Activated naive CD8-positive, alpha-beta T cell treated with anti-CD3 and anti-CD28 coated beads for 36 hours (primary cell): ENCODE measurements around the gene SMARCA2. TPM values are rescaled to one million over a fixed set of nuclear protein-coding genes. Genes with fewer than 3 reads are reported as not detected.

ENCODE experiments used
- DNase-seq: peaks from one replicate; pipeline ENCODE4 v3.0.0; 2021
- H3K27ac Mint-ChIP-seq: one replicate; pipeline ENCODE4 v1.8.0; 2022; ENCODE audit warnings: mild to moderate bottlenecking, moderate library complexity, mixed read lengths
- H3K27me3 Mint-ChIP-seq: one replicate; pipeline ENCODE4 v1.8.0; 2022; ENCODE audit warnings: mild to moderate bottlenecking, mixed read lengths
- H3K36me3 Mint-ChIP-seq: one replicate; pipeline ENCODE4 v1.8.0; 2021; ENCODE audit warnings: mild to moderate bottlenecking, mixed read lengths
- H3K4me1 Mint-ChIP-seq: one replicate; pipeline ENCODE4 v1.8.0; 2021; ENCODE audit warnings: mixed read lengths
- H3K4me3 Mint-ChIP-seq: one replicate; pipeline ENCODE4 v1.8.0; 2022; ENCODE audit warnings: mild to moderate bottlenecking, moderate library complexity, mixed read lengths
- H3K9me3 Mint-ChIP-seq: one replicate; pipeline ENCODE4 v1.8.0; 2022; ENCODE audit warnings: mixed read lengths
- total RNA-seq, 2 experiments: library from RNA; stranded (reverse); gene quantifications; one replicate each; pipeline ENCODE4 v1.2.3, GENCODE V29; 2021

The SMARCA2 gene
- total RNA-seq, 2 experiments from 2014 or later = 90.0 to 91.5 TPM

- Mint-ChIP-seq H3K36me3 (no peaks in the 10 kb centered on the region), H3K9me3 (no peaks in the 10 kb centered on the region), H3K27ac (no peak overlapping the region), H3K4me3 (no peak overlapping the region), H3K27me3 (no peaks in the 10 kb centered on the region), H3K4me1 (peaks cover 2% of the 10 kb centered on the region)
- no peak for DNase-seq
Observed at GRCh38 chr9:2229109-2229721, 214.1 kb downstream of the SMARCA2 start.

DNA sequence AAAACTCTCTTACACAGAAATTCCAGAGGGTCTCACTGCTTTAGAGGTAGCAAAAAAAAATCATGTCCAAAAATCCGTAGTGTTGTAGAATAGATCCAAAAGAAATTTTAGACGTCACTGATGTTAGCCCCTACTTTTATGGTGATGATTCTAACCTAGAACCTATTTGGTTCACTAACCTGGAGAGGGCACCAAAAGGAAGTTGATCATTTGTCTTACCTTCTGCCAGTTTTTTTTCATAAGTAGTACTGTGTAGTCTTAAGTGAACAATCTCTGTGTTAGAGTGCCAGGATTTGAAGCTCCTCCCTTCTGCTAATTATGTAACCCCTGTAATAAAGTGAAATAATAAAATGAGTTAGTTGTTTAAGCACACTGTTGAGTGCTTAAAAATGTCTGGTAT, 215.2 kb downstream of the SMARCA2 start:
- no peak overlapping the region for H3K27ac Mint-ChIP-seq
- no peaks in the 10 kb centered on the region for H3K27me3 Mint-ChIP-seq

GRCh38 chr9:2231101-2231500, 216.0 kb downstream of the SMARCA2 start:
- Mint-ChIP-seq H3K4me1 (peaks cover 2% of the 10 kb centered on the region), H3K27me3 (no peaks in the 10 kb centered on the region), H3K27ac (no peak overlapping the region), H3K36me3 (no peaks in the 10 kb centered on the region), H3K4me3 (no peak overlapping the region), H3K9me3 (no peaks in the 10 kb centered on the region)
- DNase-seq = no peak

More for the DNA sequence above, 215.2 kb downstream of the SMARCA2 start:
- Mint-ChIP-seq H3K9me3 (no peaks in the 10 kb centered on the region), H3K4me3 (no peak overlapping the region), H3K36me3 (no peaks in the 10 kb centered on the region), H3K4me1 (peaks cover 2% of the 10 kb centered on the region)
- DNase-seq = no peak

DNA sequence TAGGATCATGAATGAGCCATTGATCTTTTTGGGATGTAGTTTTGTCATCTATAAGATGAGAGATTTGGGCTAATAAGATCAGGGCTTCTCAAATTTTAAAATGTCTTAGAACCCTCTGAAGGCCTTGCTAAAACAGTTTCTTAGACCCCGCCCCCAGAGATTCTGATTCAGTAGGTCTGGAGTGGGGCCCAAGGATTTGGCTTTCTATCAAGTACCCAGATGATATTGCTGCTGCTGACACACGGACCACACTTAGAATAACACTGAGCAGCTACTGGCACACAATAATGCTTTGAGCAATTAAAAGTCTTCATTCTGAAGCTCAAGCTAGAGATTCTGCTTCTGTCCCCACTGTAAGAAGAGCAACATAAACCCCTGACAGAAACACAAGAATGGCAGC, 216.7 kb downstream of the SMARCA2 start:
- Mint-ChIP-seq H3K27me3 (no peaks in the 10 kb centered on the region), H3K4me3 (no peak overlapping the region), H3K27ac (no peak overlapping the region), H3K36me3 (no peaks in the 10 kb centered on the region), H3K9me3 (no peaks in the 10 kb centered on the region), H3K4me1 (peaks cover 2% of the 10 kb centered on the region)
- no peak for DNase-seq

DNA sequence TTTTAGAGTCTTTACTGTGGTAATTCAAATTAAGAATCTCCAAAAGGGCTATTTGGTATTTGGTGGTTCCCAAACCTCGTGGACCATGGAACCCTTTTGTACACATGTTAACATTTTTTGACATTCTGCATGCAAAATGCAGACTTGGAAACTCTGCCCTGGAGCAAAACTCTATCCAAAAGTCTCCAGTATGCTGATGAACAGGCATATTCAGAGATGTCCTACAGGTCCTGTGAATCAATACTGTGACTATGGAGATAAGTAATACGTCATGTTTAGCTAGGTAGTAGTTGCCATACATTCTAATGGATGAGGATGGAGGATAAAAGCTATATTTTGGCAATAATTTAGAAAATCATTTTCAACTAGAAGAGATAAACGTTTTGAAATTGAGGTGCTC, 218.1 kb downstream of the SMARCA2 start:
- no peak for DNase-seq
- Mint-ChIP-seq H3K4me1 (peaks cover under 1% of the 10 kb centered on the region), H3K4me3 (no peak overlapping the region)

GRCh38 chr9:2234371-2234893, 219.3 kb downstream of the SMARCA2 start:
- no peak for DNase-seq
- H3K27me3 Mint-ChIP-seq = peaks cover 4% of the 10 kb centered on the region
- H3K9me3 Mint-ChIP-seq = no peaks in the 10 kb centered on the region
- H3K4me1 Mint-ChIP-seq = no peaks in the 10 kb centered on the region
- no peak overlapping the region for H3K4me3 Mint-ChIP-seq
- H3K36me3 Mint-ChIP-seq = no peaks in the 10 kb centered on the region
- H3K27ac Mint-ChIP-seq = no peak overlapping the region

More for the DNA sequence above, 218.1 kb downstream of the SMARCA2 start:
- Mint-ChIP-seq H3K27me3 (peaks cover under 1% of the 10 kb centered on the region), H3K27ac (no peak overlapping the region), H3K36me3 (no peaks in the 10 kb centered on the region), H3K9me3 (no peaks in the 10 kb centered on the region)

- no peaks in the 10 kb centered on the region for H3K9me3 Mint-ChIP-seq
- no peak for DNase-seq
- no peak overlapping the region for H3K4me3 Mint-ChIP-seq
- H3K27ac Mint-ChIP-seq = no peak overlapping the region
- H3K36me3 Mint-ChIP-seq = no peaks in the 10 kb centered on the region
- no peaks in the 10 kb centered on the region for H3K4me1 Mint-ChIP-seq
- H3K27me3 Mint-ChIP-seq = peaks cover 14% of the 10 kb centered on the region
Observed at GRCh38 chr9:2235623-2236022, 220.5 kb downstream of the SMARCA2 start.

- peaks cover 22% of the 10 kb centered on the region for H3K27me3 Mint-ChIP-seq
- peaks cover 5% of the 10 kb centered on the region for H3K4me1 Mint-ChIP-seq
- H3K4me3 Mint-ChIP-seq = no peak overlapping the region
- no peak overlapping the region for H3K27ac Mint-ChIP-seq
- H3K9me3 Mint-ChIP-seq = no peaks in the 10 kb centered on the region
- H3K36me3 Mint-ChIP-seq = no peaks in the 10 kb centered on the region
- no peak for DNase-seq
Observed at GRCh38 chr9:2236850-2237249, 221.7 kb downstream of the SMARCA2 start.

DNA sequence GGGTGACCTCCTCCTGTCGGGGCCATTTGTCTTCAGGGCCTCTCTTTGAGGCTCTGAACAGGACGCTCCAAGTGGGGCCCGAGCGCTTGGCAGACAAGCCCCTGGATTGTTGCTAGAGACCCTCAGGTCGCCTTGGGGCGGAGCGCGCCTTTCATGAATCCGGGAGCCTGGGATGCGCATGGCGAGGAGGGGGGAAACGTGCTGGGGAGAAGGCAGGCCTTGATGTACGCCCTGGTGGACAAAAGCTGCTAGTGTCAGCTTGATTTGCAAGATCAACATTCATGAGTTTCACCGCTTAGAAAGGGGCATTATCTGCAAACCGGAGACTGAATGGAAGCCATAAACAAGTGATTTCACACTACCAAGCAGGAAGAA, 226.3 kb downstream of the SMARCA2 start:
- H3K27ac Mint-ChIP-seq = no peak overlapping the region
- peaks cover 16% of the 10 kb centered on the region for H3K4me1 Mint-ChIP-seq
- peaks cover 3% of the 10 kb centered on the region for H3K9me3 Mint-ChIP-seq
- DNase-seq = no peak
- H3K36me3 Mint-ChIP-seq = no peaks in the 10 kb centered on the region
- no peak overlapping the region for H3K4me3 Mint-ChIP-seq
- H3K27me3 Mint-ChIP-seq = peaks cover 50% of the 10 kb centered on the region

- Mint-ChIP-seq H3K27me3 (peaks cover 50% of the 10 kb centered on the region), H3K4me3 (peak overlapping the region; percentile 80), H3K27ac (peak overlapping the region; percentile 34), H3K4me1 (peaks cover 16% of the 10 kb centered on the region), H3K9me3 (peaks cover 3% of the 10 kb centered on the region), H3K36me3 (no peaks in the 10 kb centered on the region)
- peak; percentile 71 for DNase-seq
Observed at GRCh38 chr9:2241836-2242741, 226.9 kb downstream of the SMARCA2 start.

DNA sequence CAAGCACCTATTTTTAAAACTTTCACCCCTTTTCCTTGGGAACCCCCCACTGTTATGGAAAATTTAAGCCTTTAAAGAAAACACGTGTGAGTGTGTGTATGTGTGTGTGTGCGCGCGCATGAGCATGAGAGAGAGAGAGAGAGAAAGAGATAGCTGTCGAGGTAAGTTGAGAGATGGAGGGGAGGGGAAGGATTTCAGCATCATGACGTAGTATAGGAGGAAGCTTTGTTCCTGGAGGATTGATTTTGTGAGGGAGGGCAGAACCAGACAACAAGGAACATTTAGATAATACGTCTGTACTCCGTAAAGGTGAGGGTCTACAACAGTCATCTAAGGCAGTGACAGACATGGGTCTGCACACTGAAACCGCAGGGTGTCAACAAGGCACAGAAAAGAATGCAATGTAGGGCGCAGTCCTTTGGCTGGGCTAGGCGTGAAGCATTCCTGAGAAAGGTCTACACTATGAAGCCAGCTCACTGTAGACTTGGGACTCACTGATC, 227.7 kb downstream of the SMARCA2 start:
- Mint-ChIP-seq H3K27ac (no peak overlapping the region), H3K36me3 (no peaks in the 10 kb centered on the region), H3K9me3 (peaks cover 3% of the 10 kb centered on the region), H3K4me3 (peak overlapping the region; percentile 80), H3K27me3 (peaks cover 50% of the 10 kb centered on the region), H3K4me1 (peaks cover 16% of the 10 kb centered on the region)
- DNase-seq = no peak
